ENCODE data around the gene ATG10.
"Not testable (repeated sequence)": the region's sequence is repeated elsewhere in the genome, so short reads cannot be mapped to it uniquely, and the experiment has no call there.

ATG10 gene

GRCh38 chr5:81971712-81972491, at the start of gene ATG10:
Gene ATG10, plus strand, starts transcription at chr5:81972023. Its CDS starts 15,548 bp downstream, at chr5:81987571.
- DNase-seq, result peak; percentile 90 to 93

- DNase-seq, result no peak
These were observed 49.0 kb upstream of the ATG10 start for GRCh38 chr5:81922854-81923279.

GRCh38 chr5:81924442-81924841, 47.4 kb upstream of the ATG10 start:
- no peak for DNase-seq

- DNase-seq, result no peak
These were observed 46.8 kb upstream of the ATG10 start for GRCh38 chr5:81925009-81925408.

- DNase-seq, result no peak
These were observed 45.8 kb upstream of the ATG10 start for GRCh38 chr5:81925981-81926380.

- no peak for DNase-seq
These were observed 35.8 kb upstream of the ATG10 start for GRCh38 chr5:81936066-81936465.

- no peak for DNase-seq
These were observed 35.1 kb upstream of the ATG10 start for GRCh38 chr5:81936750-81937149.

- no peak for DNase-seq
These were observed 29.1 kb upstream of the ATG10 start for GRCh38 chr5:81942746-81943145.

- no peak for DNase-seq
These were observed 23.5 kb upstream of the ATG10 start for GRCh38 chr5:81948349-81948748.

- DNase-seq, result no peak
These were observed 22.4 kb upstream of the ATG10 start for GRCh38 chr5:81949462-81949861.

- no peak for DNase-seq
These were observed 20.8 kb upstream of the ATG10 start for GRCh38 chr5:81950996-81951395.

- DNase-seq, result not testable (repeated sequence)
These were observed 17.0 kb upstream of the ATG10 start for GRCh38 chr5:81954796-81955195.

- DNase-seq, result not testable (repeated sequence)
These were observed 13.7 kb upstream of the ATG10 start for GRCh38 chr5:81958129-81958528.

GRCh38 chr5:81961651-81962440, 10.0 kb upstream of the ATG10 start:
- DNase-seq, result no peak

GRCh38 chr5:81963544-81963943, 8.3 kb upstream of the ATG10 start:
- DNase-seq, result no peak

- no peak for DNase-seq
These were observed 6.3 kb upstream of the ATG10 start for GRCh38 chr5:81965524-81965923.

GRCh38 chr5:81969226-81969625, 2.6 kb upstream of the ATG10 start:
- DNase-seq, result no peak

- DNase-seq, result no peak
These were observed 1.9 kb upstream of the ATG10 start for GRCh38 chr5:81969912-81970311.

GRCh38 chr5:81971111-81971711, 612 bp upstream of the ATG10 start:
- DNase-seq, result peak; percentile 27 to 33

GRCh38 chr5:81972492-81972783, 615 bp downstream of the ATG10 start:
- no peak for DNase-seq

- no peak for DNase-seq
These were observed 8.3 kb downstream of the ATG10 start for GRCh38 chr5:81980160-81980559.

- DNase-seq, result no peak
These were observed 8.9 kb downstream of the ATG10 start for GRCh38 chr5:81980598-81981260.

- not testable (repeated sequence) for DNase-seq
These were observed 10.4 kb downstream of the ATG10 start for GRCh38 chr5:81982172-81982685.

Measured in activated T-cell treated with anti-CD3 and anti-CD28 coated beads, Interleukin-2, amount 50 U/mL, for 48 hours (primary cell).